PC-9 (cell line): Measurements from ENCODE around the gene IRF7.

Experiments used
- EZH2 ChIP-seq: fragments of 200-600 bp; sonication (generic); IDR thresholded peaks from 2 replicates; pipeline ENCODE4 v1.8.0; 2017; ENCODE audit warnings: antibody characterized with exemption, low read depth
- TF ChIP-seq, protein P1 (sequence below): fragments of 200-600 bp; sonication (generic); conservative IDR thresholded peaks from 2 replicates; pipeline ENCODE4 v1.6.1; 2017; ENCODE audit warnings: mixed run types, antibody characterized with exemption, mild to moderate bottlenecking, moderate library complexity

DNA sequence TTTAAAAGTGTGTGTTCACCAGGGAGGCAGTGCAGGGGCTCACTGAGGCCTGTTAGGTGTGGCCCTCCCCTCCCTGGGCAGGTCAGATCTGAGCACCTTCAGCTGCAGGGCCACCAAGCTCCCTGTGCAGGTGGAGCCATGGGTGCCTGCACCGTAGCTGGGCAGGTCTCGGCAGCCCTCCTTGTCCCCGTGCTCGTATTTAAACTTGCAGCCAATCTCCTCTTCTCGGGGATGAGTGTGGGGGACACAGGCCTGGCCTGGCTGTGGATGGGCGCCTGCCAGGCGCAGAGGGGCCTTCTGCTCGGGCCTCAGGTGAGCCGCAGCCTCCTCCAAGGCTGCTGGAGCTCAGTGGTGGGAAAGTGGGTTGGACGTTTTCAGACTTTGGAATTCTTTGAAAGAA is 20.4 kb downstream of the IRF7 start:
- TF ChIP-seq, protein P1, sequence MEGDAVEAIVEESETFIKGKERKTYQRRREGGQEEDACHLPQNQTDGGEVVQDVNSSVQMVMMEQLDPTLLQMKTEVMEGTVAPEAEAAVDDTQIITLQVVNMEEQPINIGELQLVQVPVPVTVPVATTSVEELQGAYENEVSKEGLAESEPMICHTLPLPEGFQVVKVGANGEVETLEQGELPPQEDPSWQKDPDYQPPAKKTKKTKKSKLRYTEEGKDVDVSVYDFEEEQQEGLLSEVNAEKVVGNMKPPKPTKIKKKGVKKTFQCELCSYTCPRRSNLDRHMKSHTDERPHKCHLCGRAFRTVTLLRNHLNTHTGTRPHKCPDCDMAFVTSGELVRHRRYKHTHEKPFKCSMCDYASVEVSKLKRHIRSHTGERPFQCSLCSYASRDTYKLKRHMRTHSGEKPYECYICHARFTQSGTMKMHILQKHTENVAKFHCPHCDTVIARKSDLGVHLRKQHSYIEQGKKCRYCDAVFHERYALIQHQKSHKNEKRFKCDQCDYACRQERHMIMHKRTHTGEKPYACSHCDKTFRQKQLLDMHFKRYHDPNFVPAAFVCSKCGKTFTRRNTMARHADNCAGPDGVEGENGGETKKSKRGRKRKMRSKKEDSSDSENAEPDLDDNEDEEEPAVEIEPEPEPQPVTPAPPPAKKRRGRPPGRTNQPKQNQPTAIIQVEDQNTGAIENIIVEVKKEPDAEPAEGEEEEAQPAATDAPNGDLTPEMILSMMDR = no peak
- no peak for TF ChIP-seq EZH2
